K562 (cell line): ENCODE results near the gene DPM2. TPM values are rescaled to one million over a fixed set of nuclear protein-coding genes. Genes with fewer than 3 reads are reported as not detected.

Experiments
- CSDE1 ChIP-seq, 2 experiments: fragments of 450-650 bp; IDR thresholded peaks; 2 replicates each; pipeline ENCODE4 v1.6.1; 2016; ENCODE audit warnings: mild to moderate bottlenecking in 1 of 2
- CXXC5 ChIP-seq: fragments of 250-450 bp; sonication (Bioruptor Pico); IDR thresholded peaks from 2 replicates; pipeline ENCODE4 v1.8.0; 2022; ENCODE audit warnings: inconsistent platforms, mild to moderate bottlenecking, moderate library complexity
- DPF2 ChIP-seq: fragments of 450-650 bp; IDR thresholded peaks from 2 replicates; pipeline ENCODE4 v1.6.1; 2016
- SAP30 ChIP-seq: fragments of 200-600 bp; sonication (generic); IDR thresholded peaks from 2 replicates; pipeline ENCODE4 v1.6.1; 2012; ENCODE audit warnings: borderline replicate concordance, low read depth, mild to moderate bottlenecking, moderate library complexity, low read length, control low read depth, inconsistent platforms; ENCODE audit not compliant: insufficient read depth, poor library complexity, severe bottlenecking
- SIN3A ChIP-seq, 2 experiments: fragments of 150-350 bp in 1 of 2; IDR thresholded peaks; 2 replicates each; pipeline ENCODE4 v1.6.1; 2011 to 2016; ENCODE audit warnings: borderline replicate concordance in 2 of 2, low read depth in 2 of 2, low read length in 2 of 2, mild to moderate bottlenecking in 2 of 2, moderate library complexity in 2 of 2; ENCODE audit not compliant: control insufficient read depth in 1 of 2
- SIRT6 ChIP-seq: IDR thresholded peaks from one replicate; pipeline ENCODE4 v1.6.1; 2012; ENCODE audit warnings: low read depth, mild to moderate bottlenecking, control low read depth, inconsistent platforms, low read length, moderate library complexity
- SREBF2 ChIP-seq: sonication (generic); formaldehyde crosslinking; IDR thresholded peaks from 2 replicates; pipeline ENCODE4 v1.4.0; 2020; ENCODE audit warnings: mild to moderate bottlenecking, missing genetic modification reagents
- ZNF274 ChIP-seq: IDR thresholded peaks from 2 replicates; pipeline ENCODE4 v1.6.1; 2011; ENCODE audit warnings: low read depth, mild to moderate bottlenecking, low read length, moderate library complexity, borderline replicate concordance
- polyA plus RNA-seq, 8 experiments: library from polyadenylated mRNA; depleted of rRNA in 4 of 8; stranded (reverse) in 5 of 8; unstranded in 3 of 8; fragments of >200 nt; fragmentation: Nextera tagmentation in 2 of 8; fragmentation: Illumina TruSeq in 1 of 8; extraction: Ambion mirVana in 2 of 8; extraction: Trizol in 1 of 8; gene quantifications; 2 replicates each; pipeline versions ENCODE4 v1.2.1 to v1.2.3, GENCODE V29; 2011 to 2014; ENCODE audit warnings: inconsistent platforms in 1 of 8, missing spikeins in 1 of 8
- total RNA-seq, 7 experiments: library from RNA; depleted of rRNA in 6 of 7; stranded (reverse); fragments of >200 nt in 6 of 7; fragmentation: Illumina TruSeq in 2 of 7; extraction: Trizol in 2 of 7; gene quantifications; 2 replicates each; pipeline versions ENCODE4 v1.2.1 to v1.2.3, GENCODE V29; 2011 to 2021; ENCODE audit warnings: low replicate concordance in 1 of 7
- TF ChIP-seq, protein P1 (sequence below), 2 experiments: fragments of 450-650 bp; IDR thresholded peaks; 2 replicates each; pipeline ENCODE4 v1.6.1; 2016; ENCODE audit warnings: mild to moderate bottlenecking in 2 of 2, borderline replicate concordance in 1 of 2, low read depth in 1 of 2, moderate library complexity in 1 of 2
- TF ChIP-seq, protein P2 (sequence below): fragments of 450-650 bp; IDR thresholded peaks from one replicate; pipeline ENCODE4 v1.6.1; 2018; ENCODE audit warnings: mild to moderate bottlenecking, moderate library complexity; ENCODE audit not compliant: partially characterized antibody
- TF ChIP-seq, protein P3 (sequence below): sonication (generic); formaldehyde crosslinking; IDR thresholded peaks from 2 replicates; pipeline ENCODE4 v1.5.0; 2020; ENCODE audit warnings: missing genetic modification reagents
- TF ChIP-seq, protein P4 (sequence below): fragments of 450-650 bp; IDR thresholded peaks from 2 replicates; pipeline ENCODE4 v1.6.1; 2017; ENCODE audit warnings: mild to moderate bottlenecking, moderate library complexity

DPM2 gene
- total and polyA plus RNA-seq, 9 of the 15 experiments (the other 6 are each of a cell fraction or from before 2014, with no cell fraction given): 43.5 to 126 (median 71.1) TPM

DNA sequence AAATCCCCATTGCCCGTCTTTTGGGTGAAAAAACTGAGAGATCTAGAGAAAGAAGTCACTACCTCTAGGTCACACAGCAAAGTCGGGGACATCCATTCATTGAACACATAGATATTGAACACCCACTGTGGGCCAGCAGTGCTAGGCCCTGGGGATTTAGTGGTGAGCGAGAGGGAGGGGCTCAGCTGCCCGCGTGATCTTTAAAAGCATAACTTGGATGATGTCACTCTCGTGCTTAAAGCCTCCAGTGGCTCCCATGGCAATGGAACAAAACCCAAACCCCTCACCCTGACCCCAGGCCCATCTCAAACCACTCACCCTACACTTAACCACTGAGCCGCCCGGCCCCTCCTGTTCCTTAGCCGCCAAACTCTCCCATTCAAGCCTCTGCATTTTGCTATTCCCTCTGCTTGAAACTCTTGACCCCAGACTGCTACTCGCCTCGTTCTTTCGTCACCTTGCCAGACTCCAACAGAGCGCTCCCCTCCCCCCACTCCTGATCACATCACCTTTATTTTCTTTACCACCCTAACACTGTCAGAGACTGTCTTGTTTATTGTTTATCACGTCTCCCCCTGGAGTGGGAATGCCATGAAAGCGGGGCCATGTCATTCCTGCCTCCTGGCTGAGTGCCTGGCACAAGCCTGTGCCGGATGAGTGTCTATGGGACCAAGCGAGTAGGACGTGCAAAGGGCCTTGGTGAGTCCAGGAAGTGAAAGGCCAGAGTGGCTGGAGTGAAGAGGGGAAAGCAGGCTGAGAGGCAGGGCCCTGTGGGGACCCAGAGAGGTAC, 6.4 kb downstream of the DPM2 start (continued):
- TF ChIP-seq, protein P1, sequence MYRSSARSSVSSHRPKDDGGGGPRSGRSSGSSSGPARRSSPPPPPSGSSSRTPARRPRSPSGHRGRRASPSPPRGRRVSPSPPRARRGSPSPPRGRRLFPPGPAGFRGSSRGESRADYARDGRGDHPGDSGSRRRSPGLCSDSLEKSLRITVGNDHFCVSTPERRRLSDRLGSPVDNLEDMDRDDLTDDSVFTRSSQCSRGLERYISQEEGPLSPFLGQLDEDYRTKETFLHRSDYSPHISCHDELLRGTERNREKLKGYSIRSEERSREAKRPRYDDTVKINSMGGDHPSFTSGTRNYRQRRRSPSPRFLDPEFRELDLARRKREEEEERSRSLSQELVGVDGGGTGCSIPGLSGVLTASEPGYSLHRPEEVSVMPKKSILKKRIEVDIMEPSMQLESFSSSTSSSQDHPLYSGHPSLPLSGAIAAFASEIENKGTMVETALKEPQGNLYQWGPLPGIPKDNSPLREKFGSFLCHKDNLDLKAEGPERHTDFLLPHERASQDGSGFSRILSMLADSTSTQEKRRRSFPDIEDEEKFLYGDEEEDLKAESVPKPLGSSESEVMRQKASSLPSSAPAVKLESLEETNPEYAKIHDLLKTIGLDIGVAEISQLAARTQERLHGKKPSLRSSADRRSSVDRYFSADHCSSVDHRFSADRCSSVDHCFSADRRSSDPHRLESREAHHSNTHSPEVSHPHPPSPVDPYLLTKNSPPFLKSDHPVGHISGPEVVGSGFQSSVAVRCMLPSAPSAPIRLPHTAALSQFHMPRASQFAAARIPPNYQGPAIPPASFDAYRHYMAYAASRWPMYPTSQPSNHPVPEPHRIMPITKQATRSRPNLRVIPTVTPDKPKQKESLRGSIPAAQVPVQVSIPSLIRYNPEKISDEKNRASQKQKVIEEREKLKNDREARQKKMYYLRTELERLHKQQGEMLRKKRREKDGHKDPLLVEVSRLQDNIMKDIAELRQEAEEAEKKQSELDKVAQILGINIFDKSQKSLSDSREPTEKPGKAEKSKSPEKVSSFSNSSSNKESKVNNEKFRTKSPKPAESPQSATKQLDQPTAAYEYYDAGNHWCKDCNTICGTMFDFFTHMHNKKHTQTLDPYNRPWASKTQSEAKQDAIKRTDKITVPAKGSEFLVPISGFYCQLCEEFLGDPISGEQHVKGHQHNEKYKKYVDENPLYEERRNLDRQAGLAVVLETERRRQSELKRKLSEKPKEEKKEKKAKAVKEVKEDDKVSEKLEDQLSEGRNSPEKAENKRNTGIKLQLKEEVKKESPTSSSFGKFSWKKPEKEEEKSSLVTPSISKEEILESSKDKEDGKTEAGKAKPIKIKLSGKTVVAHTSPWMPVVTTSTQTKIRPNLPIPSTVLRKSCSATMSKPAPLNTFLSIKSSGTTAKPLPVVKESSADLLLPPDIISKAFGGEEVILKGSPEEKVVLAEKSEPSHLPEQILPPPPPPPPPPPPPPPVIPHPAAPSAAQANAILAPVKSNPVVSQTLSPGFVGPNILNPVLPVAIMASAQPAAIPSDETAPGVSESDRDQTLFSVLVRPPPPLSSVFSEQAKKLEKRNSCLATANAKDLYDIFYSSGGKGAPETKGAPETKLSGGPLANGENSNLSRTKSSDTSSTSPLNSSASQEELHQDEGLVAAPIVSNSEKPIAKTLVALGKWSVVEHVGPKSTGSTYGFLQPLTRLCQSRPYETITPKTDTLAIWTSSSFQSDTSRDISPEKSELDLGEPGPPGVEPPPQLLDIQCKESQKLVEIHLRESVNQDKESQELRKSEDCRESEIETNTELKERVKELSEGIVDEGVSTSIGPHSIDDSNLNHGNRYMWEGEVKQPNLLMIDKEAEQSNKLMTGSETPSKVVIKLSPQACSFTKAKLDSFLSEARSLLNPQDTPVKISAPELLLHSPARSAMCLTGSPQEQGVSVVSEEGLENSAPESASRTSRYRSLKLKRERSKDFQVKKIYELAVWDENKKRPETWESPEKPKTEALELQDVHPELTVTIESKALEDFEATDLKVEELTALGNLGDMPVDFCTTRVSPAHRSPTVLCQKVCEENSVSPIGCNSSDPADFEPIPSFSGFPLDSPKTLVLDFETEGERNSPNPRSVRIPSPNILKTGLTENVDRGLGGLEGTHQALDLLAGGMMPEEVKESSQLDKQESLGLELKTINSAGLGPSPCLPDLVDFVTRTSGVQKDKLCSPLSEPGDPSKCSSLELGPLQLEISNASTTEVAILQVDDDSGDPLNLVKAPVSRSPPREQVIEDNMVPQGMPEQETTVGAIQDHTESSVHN (IDR thresholded peaks at IDR 0.05; ENCODE audit: borderline replicate concordance in 1 of 2, low read depth in 1 of 2): peak in 1 of 2 experiments; percentile 81; a peak in 1 of 4 replicates
- no peak for TF ChIP-seq ZNF274
- TF ChIP-seq CSDE1 (IDR thresholded peaks at IDR 0.05): 0 out of 4 replicates have a peak, but pooled peaks of 1 of the 2 experiments have one; percentile 17
- TF ChIP-seq DPF2: peak; percentile 85
- TF ChIP-seq, protein P2, sequence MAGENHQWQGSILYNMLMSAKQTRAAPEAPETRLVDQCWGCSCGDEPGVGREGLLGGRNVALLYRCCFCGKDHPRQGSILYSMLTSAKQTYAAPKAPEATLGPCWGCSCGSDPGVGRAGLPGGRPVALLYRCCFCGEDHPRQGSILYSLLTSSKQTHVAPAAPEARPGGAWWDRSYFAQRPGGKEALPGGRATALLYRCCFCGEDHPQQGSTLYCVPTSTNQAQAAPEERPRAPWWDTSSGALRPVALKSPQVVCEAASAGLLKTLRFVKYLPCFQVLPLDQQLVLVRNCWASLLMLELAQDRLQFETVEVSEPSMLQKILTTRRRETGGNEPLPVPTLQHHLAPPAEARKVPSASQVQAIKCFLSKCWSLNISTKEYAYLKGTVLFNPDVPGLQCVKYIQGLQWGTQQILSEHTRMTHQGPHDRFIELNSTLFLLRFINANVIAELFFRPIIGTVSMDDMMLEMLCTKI: no peak
- TF ChIP-seq, protein P3, sequence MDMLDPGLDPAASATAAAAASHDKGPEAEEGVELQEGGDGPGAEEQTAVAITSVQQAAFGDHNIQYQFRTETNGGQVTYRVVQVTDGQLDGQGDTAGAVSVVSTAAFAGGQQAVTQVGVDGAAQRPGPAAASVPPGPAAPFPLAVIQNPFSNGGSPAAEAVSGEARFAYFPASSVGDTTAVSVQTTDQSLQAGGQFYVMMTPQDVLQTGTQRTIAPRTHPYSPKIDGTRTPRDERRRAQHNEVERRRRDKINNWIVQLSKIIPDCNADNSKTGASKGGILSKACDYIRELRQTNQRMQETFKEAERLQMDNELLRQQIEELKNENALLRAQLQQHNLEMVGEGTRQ (CRISPR knock-in tag): peak; percentile 52
- TF ChIP-seq CXXC5 (CRISPR knock-in tag): no peak
- TF ChIP-seq SIRT6: no peak
- TF ChIP-seq SREBF2 (CRISPR knock-in tag): 0 out of 2 replicates have a peak, but pooled peaks have one; percentile 29
- TF ChIP-seq, protein P4, sequence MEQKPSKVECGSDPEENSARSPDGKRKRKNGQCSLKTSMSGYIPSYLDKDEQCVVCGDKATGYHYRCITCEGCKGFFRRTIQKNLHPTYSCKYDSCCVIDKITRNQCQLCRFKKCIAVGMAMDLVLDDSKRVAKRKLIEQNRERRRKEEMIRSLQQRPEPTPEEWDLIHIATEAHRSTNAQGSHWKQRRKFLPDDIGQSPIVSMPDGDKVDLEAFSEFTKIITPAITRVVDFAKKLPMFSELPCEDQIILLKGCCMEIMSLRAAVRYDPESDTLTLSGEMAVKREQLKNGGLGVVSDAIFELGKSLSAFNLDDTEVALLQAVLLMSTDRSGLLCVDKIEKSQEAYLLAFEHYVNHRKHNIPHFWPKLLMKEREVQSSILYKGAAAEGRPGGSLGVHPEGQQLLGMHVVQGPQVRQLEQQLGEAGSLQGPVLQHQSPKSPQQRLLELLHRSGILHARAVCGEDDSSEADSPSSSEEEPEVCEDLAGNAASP: no peak
- TF ChIP-seq SAP30: peak; percentile 17
- no peak for TF ChIP-seq SIN3A (IDR thresholded peaks at IDR 0.05; ENCODE audit: borderline replicate concordance in 2 of 2, control insufficient read depth in 1 of 2, low read depth in 2 of 2, low read length in 2 of 2)
